Inflammatory macrophage treated with lipopolysaccharide for 1 hour (primary cell): ENCODE results near the gene PCGF1.
"Not testable (repeated sequence)": the region's sequence is repeated elsewhere in the genome, so short reads cannot be mapped to it uniquely, and the experiment has no call there.

Experiments used
- DNase-seq, 2 donors: peaks; one replicate each; pipeline ENCODE4 v3.0.0-alpha.2; 2020 to 2022

Gene PCGF1

GRCh38 chr2:74471332-74472065 lies 36.0 kb downstream of the PCGF1 start:
- DNase-seq = no peak

- not testable (repeated sequence) for DNase-seq
These were observed 36.8 kb downstream of the PCGF1 start for GRCh38 chr2:74470742-74471141.

GRCh38 chr2:74464406-74464805 lies 43.1 kb downstream of the PCGF1 start:
- no peak for DNase-seq

- DNase-seq = no peak
These were observed 44.7 kb downstream of the PCGF1 start for GRCh38 chr2:74462786-74463105.

GRCh38 chr2:74462054-74462785 lies 45.3 kb downstream of the PCGF1 start:
- no peak for DNase-seq

- no peak for DNase-seq
These were observed 46.1 kb downstream of the PCGF1 start for GRCh38 chr2:74461187-74462053.

GRCh38 chr2:74460187-74460586 lies 47.3 kb downstream of the PCGF1 start:
- not testable (repeated sequence) for DNase-seq

- DNase-seq = not testable (repeated sequence)
These were observed 47.9 kb downstream of the PCGF1 start for GRCh38 chr2:74459503-74460118.

- DNase-seq = no peak
These were observed 48.5 kb downstream of the PCGF1 start for GRCh38 chr2:74458938-74459363.

- peak; percentile 100 for DNase-seq
These were observed 49.2 kb downstream of the PCGF1 start, which contains the start of gene WBP1 for GRCh38 chr2:74458132-74458937. Gene WBP1, plus strand, starts transcription at chr2:74458438. Its CDS starts 165 bp downstream, at chr2:74458603.

- peak in 1 of 2 donors; percentile 32 for DNase-seq
These were observed 49.9 kb downstream of the PCGF1 start for GRCh38 chr2:74457549-74458131.

GRCh38 chr2:74457129-74457548 lies 50.4 kb downstream of the PCGF1 start:
- no peak for DNase-seq
